Upper lobe of left lung (tissue), 6 donors: ENCODE data around the gene IGSF5. TPM values are rescaled to one million over a fixed set of nuclear protein-coding genes. Genes with fewer than 3 reads are reported as not detected.
"Not testable (repeated sequence)": the region's sequence is repeated elsewhere in the genome, so short reads cannot be mapped to it uniquely, and the experiment has no call there.

Experiments used
- ATAC-seq, 2 donors: fragments of 200-7000 bp; cut with Tn5 transposase; one replicate each; pipeline ENCODE4 v1.9.1; 2022; ENCODE audit warnings: mild to moderate bottlenecking in 2 of 2, moderate library complexity in 2 of 2; ENCODE audit not compliant: low FRiP score in 2 of 2
- DNase-seq, 2 donors: peaks; one replicate each; pipeline ENCODE4 v3.0.0-alpha.2; 2019 to 2020
- H3K27ac ChIP-seq, 4 donors: fragments of 200-600 bp; sonication (generic); one replicate each; pipeline ENCODE4 v1.5.1; 2016 to 2019
- H3K27me3 ChIP-seq, 4 donors: fragments of 200-600 bp; sonication (generic); one replicate each; pipeline ENCODE4 v1.5.1; 2017 to 2019
- H3K36me3 ChIP-seq, 4 donors: fragments of 200-600 bp; sonication (generic); one replicate each; pipeline ENCODE4 v1.5.1; 2016 to 2019
- H3K4me1 ChIP-seq, 4 donors: fragments of 200-600 bp; sonication (generic); one replicate each; pipeline ENCODE4 v1.5.1; 2018 to 2019
- H3K4me3 ChIP-seq, 4 donors: fragments of 200-600 bp; sonication (generic); one replicate each; pipeline ENCODE4 v1.5.1; 2017 to 2019; ENCODE audit warnings: mild to moderate bottlenecking in 2 of 4, moderate library complexity in 1 of 4
- H3K9me3 ChIP-seq, 4 donors: fragments of 200-600 bp; sonication (generic); one replicate each; pipeline ENCODE4 v1.5.1; 2018 to 2019
- EP300 ChIP-seq, 4 donors: sonication (generic); formaldehyde crosslinking; IDR thresholded peaks; one replicate each; pipeline ENCODE4 v1.5.1; 2017; ENCODE audit warnings: antibody characterized with exemption in 4 of 4, control low read depth in 2 of 4
- POLR2A ChIP-seq, 4 donors: fragments of 450-650 bp; IDR thresholded peaks; one replicate each; pipeline ENCODE4 v1.5.1; 2016 to 2017; ENCODE audit warnings: antibody characterized with exemption in 4 of 4, mild to moderate bottlenecking in 2 of 4
- POLR2AphosphoS5 ChIP-seq, 2 donors: sonication (generic); formaldehyde crosslinking; IDR thresholded peaks; one replicate each; pipeline ENCODE4 v1.5.1; 2017; ENCODE audit warnings: antibody characterized with exemption in 2 of 2
- WGBS, 2 donors: methylation state at CpG; one replicate each; pipeline ENCODE4 v1.1.5; 2017 to 2018; 5-methylcytosine and 5-hydroxymethylcytosine counted together
- total RNA-seq, 6 donors: library from RNA; depleted of rRNA in 4 of 6; stranded (reverse); fragments of >200 nt in 4 of 6; gene quantifications; one replicate each; pipeline versions ENCODE4 v1.1.0 to v1.2.1, GENCODE V29; 2016 to 2021
- TF ChIP-seq, protein P1 (sequence below), 6 experiments: fragments of 450-650 bp in 4 of 6; fragments of 200-600 bp in 2 of 6; sonication (generic) in 2 of 6; IDR thresholded peaks; one replicate each; pipeline ENCODE4 v1.5.1; 2016 to 2019; ENCODE audit warnings: antibody characterized with exemption in 6 of 6
- donor health status: DM: no; HTN: no; CAD: no; lungs with moderate emphysema.
- donor health status: DM: no; HTN: yes; CAD: no; lungs with severe emphysema.

The IGSF5 gene
- total RNA-seq, 6 donors from 2014 or later = not detected

DNA sequence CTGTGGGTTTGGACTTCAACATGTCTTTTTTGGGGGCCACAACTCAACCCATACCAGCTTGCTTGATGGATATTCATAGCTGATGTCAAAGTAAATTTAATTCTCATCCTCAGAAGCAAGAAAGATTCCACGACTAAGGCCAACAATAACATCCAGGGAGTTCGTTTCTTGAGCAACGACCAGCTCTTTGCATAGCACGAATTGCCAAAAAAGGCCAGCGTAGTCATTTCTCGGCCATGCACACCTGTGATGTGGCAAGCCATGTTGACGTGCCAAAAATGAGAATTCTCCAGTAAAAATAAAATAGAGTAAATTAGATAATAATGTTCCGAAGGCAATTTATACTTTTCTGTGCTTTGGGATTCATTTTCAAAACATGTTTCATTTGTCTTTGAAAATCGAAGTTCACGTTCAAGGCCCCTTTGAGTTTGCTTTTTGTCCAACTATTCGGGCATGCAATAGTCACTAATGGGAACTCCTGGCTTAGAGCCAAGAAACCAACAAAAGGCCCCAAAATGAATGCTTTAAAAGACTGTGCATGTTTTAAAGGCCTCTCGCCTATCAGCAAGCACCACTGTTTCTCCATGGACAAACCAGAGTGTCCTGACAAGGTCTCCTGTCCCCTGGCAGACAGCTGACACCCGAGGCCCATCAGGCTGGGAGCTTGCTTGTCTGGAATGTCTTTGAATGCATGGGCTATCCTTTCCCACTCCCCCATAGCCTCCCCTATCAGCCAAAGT is 14.4 kb upstream of the IGSF5 start:
- DNase-seq = no peak
- ATAC-seq = no peak
- Histone ChIP-seq H3K4me3 (no peak overlapping the region), H3K27ac (no peak overlapping the region), H3K4me1 (no peaks in the 10 kb centered on the region), H3K36me3 (no peaks in the 10 kb centered on the region), H3K27me3 (no peaks in the 10 kb centered on the region), H3K9me3 (no peaks in the 10 kb centered on the region)
- TF ChIP-seq POLR2A (IDR thresholded peaks at IDR 0.05) (no peak), POLR2AphosphoS5 (IDR thresholded peaks at IDR 0.05) (no peak), EP300 (IDR thresholded peaks at IDR 0.05) (no peak)
- TF ChIP-seq, protein P1, sequence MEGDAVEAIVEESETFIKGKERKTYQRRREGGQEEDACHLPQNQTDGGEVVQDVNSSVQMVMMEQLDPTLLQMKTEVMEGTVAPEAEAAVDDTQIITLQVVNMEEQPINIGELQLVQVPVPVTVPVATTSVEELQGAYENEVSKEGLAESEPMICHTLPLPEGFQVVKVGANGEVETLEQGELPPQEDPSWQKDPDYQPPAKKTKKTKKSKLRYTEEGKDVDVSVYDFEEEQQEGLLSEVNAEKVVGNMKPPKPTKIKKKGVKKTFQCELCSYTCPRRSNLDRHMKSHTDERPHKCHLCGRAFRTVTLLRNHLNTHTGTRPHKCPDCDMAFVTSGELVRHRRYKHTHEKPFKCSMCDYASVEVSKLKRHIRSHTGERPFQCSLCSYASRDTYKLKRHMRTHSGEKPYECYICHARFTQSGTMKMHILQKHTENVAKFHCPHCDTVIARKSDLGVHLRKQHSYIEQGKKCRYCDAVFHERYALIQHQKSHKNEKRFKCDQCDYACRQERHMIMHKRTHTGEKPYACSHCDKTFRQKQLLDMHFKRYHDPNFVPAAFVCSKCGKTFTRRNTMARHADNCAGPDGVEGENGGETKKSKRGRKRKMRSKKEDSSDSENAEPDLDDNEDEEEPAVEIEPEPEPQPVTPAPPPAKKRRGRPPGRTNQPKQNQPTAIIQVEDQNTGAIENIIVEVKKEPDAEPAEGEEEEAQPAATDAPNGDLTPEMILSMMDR (IDR thresholded peaks at IDR 0.05) = no peak
- WGBS, 2 donors = 79 to 82% methylated on average over 13 of the region's 13 CpGs

DNA sequence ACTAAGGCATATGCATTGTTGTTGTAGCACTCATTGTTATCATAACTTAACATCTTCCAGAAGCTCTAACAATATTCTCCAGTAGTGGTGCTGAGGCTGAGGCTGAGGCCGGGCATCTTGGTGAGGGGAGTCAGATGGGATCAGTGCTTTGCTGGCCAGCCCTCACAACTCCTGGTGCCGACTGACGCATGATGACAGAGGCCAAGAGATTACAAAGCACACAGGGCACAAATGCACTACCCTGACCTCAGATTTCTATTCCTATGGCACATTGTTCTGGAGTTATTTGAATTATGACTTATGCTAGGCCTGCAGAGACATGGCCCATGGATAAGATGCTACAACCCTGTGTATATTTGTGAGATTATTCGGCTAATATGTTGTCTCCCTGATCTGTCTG is 8.3 kb upstream of the IGSF5 start:
- no peak for ATAC-seq
- no peak for TF ChIP-seq POLR2AphosphoS5 (IDR thresholded peaks at IDR 0.05)
- TF ChIP-seq POLR2A (IDR thresholded peaks at IDR 0.05) = no peak
- no peak for TF ChIP-seq EP300 (IDR thresholded peaks at IDR 0.05)
- TF ChIP-seq, protein P1 (IDR thresholded peaks at IDR 0.05) = no peak
- H3K9me3 ChIP-seq = no peaks in the 10 kb centered on the region
- 88 to 91% methylated on average over 4 of the region's 4 CpGs for WGBS, 2 donors
- H3K27me3 ChIP-seq = no peaks in the 10 kb centered on the region
- H3K4me1 ChIP-seq = no peaks in the 10 kb centered on the region
- H3K4me3 ChIP-seq = no peak overlapping the region
- H3K36me3 ChIP-seq = no peaks in the 10 kb centered on the region
- DNase-seq = no peak
- H3K27ac ChIP-seq = no peak overlapping the region

DNA sequence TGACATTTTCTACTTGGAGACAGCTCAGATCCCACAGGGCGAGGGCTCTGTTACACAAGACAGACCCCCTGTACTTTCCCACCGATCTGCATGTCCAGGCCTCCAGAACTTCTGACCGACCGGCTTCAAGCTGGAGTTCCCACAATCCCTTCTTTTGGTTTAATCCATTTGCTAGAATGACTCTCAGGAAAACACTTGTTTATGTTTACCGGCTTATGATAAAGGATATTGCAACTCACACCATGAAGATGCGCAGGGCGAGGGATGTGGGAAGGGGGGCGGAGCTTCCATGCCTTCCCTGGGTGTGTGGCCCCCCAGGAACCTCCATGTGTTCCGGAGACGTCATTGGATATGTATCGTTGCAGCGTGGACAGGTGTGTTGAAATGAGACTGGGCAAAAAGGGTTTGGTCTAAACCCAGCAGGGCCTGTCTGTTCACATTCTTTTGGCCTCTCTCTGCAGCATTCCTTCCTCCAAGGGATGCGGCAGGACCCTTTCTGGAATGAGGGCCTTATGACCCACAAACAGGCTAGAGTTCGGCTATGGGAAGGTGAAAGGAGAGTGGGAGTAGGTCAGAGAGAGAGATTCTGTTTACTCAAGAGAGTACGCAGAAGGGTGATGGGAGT is 7.5 kb upstream of the IGSF5 start:
- DNase-seq = no peak
- WGBS, 2 donors = 81 to 85% methylated on average over 15 of the region's 15 CpGs
- H3K9me3 ChIP-seq = no peaks in the 10 kb centered on the region
- no peaks in the 10 kb centered on the region for H3K4me1 ChIP-seq
- no peak for TF ChIP-seq POLR2AphosphoS5 (IDR thresholded peaks at IDR 0.05)
- TF ChIP-seq POLR2A (IDR thresholded peaks at IDR 0.05) = no peak
- TF ChIP-seq EP300 (IDR thresholded peaks at IDR 0.05) = no peak
- TF ChIP-seq, protein P1 (IDR thresholded peaks at IDR 0.05) = no peak
- H3K4me3 ChIP-seq = no peak overlapping the region
- H3K27ac ChIP-seq = no peak overlapping the region
- no peaks in the 10 kb centered on the region for H3K36me3 ChIP-seq
- no peaks in the 10 kb centered on the region for H3K27me3 ChIP-seq
- ATAC-seq = no peak

DNA sequence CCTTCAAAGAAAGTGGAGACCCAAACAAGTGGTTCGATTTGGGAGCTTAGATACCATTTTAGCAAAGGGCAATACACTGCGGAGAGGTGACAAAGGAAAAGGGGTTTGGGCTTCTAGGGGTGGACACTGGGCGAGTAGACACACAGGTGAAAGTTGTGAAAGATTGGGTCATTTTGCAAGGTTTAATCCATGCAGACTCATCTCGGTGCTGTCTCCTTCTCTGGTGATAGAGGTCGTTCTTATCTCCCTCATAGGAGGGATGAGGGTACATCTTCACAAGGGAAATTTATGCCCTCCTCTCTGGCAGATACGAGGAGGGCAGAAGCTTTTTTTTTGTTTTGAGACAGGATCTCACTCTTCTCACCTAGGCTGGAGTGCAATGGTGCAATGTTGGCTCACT is 6.4 kb upstream of the IGSF5 start:
- H3K27me3 ChIP-seq = no peaks in the 10 kb centered on the region
- H3K4me3 ChIP-seq = no peak overlapping the region
- DNase-seq (no peak), ATAC-seq (no peak)
- H3K36me3 ChIP-seq = no peaks in the 10 kb centered on the region
- no peaks in the 10 kb centered on the region for H3K4me1 ChIP-seq
- no peaks in the 10 kb centered on the region for H3K9me3 ChIP-seq
- no peak overlapping the region for H3K27ac ChIP-seq
- TF ChIP-seq, protein P1 (IDR thresholded peaks at IDR 0.05) = no peak
- TF ChIP-seq POLR2AphosphoS5 (IDR thresholded peaks at IDR 0.05) (no peak), POLR2A (IDR thresholded peaks at IDR 0.05) (no peak), EP300 (IDR thresholded peaks at IDR 0.05) (no peak)
- WGBS, 2 donors = 79 to 92% methylated on average over 6 of the region's 6 CpGs

DNA sequence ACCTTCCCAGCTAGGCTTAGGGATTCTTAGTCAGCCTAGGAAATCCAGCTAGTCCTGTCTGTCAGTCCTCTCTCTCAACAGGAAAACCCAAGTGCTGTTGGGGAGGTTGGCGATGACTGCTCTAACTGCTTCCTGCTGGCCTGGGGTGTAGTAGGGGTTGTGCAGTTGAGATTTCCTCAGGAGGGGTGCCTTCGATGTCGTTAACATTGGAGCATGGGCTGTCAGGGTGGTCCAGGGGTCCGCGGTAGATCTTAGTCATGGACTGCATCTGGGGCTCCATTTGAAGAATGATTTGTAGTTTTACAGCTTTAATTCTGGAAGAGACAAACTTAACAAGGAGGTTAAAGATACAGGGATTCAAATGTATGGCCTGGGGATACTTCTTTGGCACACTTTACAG is 5.5 kb upstream of the IGSF5 start:
- not testable (repeated sequence) for H3K27ac ChIP-seq, DNase-seq, H3K4me3 ChIP-seq, ATAC-seq, H3K36me3 ChIP-seq, H3K4me1 ChIP-seq, H3K9me3 ChIP-seq, H3K27me3 ChIP-seq
- WGBS, 2 donors = 95 to 97% methylated on average over 5 of the region's 5 CpGs

DNA sequence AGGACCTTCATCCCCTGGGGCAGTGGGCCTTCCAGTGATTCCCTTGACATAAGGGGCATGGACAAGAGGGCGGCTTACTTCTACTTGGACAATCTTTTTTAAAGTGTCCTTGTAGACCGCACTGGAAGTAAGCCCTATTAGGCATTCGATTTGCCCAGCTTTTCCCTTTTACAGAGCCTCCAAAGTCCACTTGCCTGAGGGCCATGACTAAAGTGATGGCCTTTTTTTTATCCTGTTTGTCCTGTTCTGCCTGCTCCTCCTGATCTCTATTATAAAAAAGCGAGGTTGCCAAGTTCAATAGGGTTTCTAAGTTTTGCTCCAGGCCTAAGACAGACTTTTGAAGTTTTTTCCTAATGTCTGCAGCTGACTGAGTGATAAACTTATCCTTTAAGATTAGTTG is 2.4 kb upstream of the IGSF5 start:
- not testable (repeated sequence) for H3K27me3 ChIP-seq, H3K36me3 ChIP-seq, H3K9me3 ChIP-seq, H3K27ac ChIP-seq, H3K4me1 ChIP-seq, ATAC-seq, H3K4me3 ChIP-seq, DNase-seq
- 79 to 83% methylated on average over 3 to 4 of the region's 4 CpGs for WGBS, 2 donors

DNA sequence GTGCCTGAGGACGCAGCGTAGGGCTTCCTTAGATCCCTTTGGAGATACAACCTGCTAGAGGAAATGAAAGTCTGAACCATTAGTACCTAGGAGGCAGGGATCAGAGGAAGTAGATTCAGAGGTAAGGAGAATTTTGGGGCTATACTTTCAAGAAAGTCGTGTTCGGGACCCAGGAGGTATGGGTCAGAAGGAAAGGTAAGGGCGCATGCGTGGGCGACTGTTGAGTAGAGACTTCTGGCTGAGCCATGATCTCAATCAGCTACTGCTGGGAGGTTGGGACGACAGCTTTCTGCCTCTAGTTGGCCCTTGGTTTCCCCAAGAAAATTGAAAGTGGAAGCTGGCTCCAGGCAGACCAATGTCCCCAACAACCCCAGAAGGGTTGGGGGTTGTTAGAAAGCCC is 349 bp downstream of the IGSF5 start:
- not testable (repeated sequence) for H3K4me1 ChIP-seq, H3K27me3 ChIP-seq, H3K4me3 ChIP-seq, ATAC-seq, H3K27ac ChIP-seq, DNase-seq, H3K9me3 ChIP-seq, H3K36me3 ChIP-seq
- 85 to 97% methylated on average over 8 of the region's 8 CpGs for WGBS, 2 donors
